OCI-LY3 (cell line): Measurements from ENCODE around the gene KIT.

ENCODE experiments used
- H2AFZ ChIP-seq: fragments of 200-600, 300-600 bp; shearing (Covaris generic); 2 replicates; pipeline ENCODE4 v1.6.0; 2014; ENCODE audit warnings: antibody characterized with exemption, low read depth, low read length
- H3K27ac ChIP-seq: fragments of 200-600, 300-600 bp; sonication (generic); 2 replicates; pipeline ENCODE4 v1.5.1; 2014; ENCODE audit warnings: mild to moderate bottlenecking, low read length, moderate library complexity, mixed read lengths
- H3K27me3 ChIP-seq: fragments of 200-600, 300-600 bp; sonication (generic); 2 replicates; pipeline ENCODE4 v1.6.1; 2014; ENCODE audit warnings: low read depth, low read length, mixed read lengths
- H3K36me3 ChIP-seq: fragments of 200-600, 300-600 bp; sonication (generic); replicated peaks from 2 replicates; pipeline ENCODE3; 2014; ENCODE audit warnings: low read depth, low read length, mixed read lengths
- H3K4me1 ChIP-seq: fragments of 300-600, 200-600 bp; sonication (generic); 2 replicates; pipeline ENCODE4 v1.6.1; 2014; ENCODE audit warnings: low read length, mixed read lengths
- H3K4me2 ChIP-seq: fragments of 200-600, 300-600 bp; sonication (generic); 2 replicates; pipeline ENCODE4 v1.6.1; 2014; ENCODE audit warnings: low read length, mixed read lengths
- H3K4me3 ChIP-seq: fragments of 300-600, 200-600 bp; sonication (generic); 2 replicates; pipeline ENCODE4 v1.5.1; 2014; ENCODE audit warnings: antibody characterized with exemption, mild to moderate bottlenecking, low read length, moderate library complexity
- H3K79me2 ChIP-seq: fragments of 300-600, 200-600 bp; shearing (Covaris generic); 2 replicates; pipeline ENCODE4 v1.6.1; 2014; ENCODE audit warnings: mild to moderate bottlenecking, low read length, mixed read lengths
- H3K9ac ChIP-seq: fragments of 300-600, 200-600 bp; shearing (Covaris generic); 2 replicates; pipeline ENCODE4 v1.6.0; 2014; ENCODE audit warnings: mild to moderate bottlenecking, low read length, moderate library complexity
- H3K9me3 ChIP-seq: fragments of 200-600, 300-600 bp; shearing (Covaris generic); 2 replicates; pipeline ENCODE4 v1.6.1; 2014; ENCODE audit warnings: low read length, mixed read lengths; ENCODE audit not compliant: insufficient read depth
- H4K20me1 ChIP-seq: fragments of 200-600, 300-600 bp; sonication (generic); 2 replicates; pipeline ENCODE4 v1.6.1; 2016; ENCODE audit warnings: low read length, mixed read lengths; ENCODE audit not compliant: insufficient read depth
- CTCF ChIP-seq: fragments of 200-600, 300-600 bp; sonication (generic); IDR thresholded peaks from 2 replicates; pipeline ENCODE4 v1.5.1; 2014; ENCODE audit warnings: antibody characterized with exemption, low read length, low read depth
- EZH2phosphoT487 ChIP-seq: fragments of 200-600 bp; shearing (Covaris generic); IDR thresholded peaks from 2 replicates; pipeline ENCODE4 v1.6.1; 2018; ENCODE audit warnings: antibody characterized with exemption, mixed run types, low read depth

The KIT gene

GRCh38 chr4:54745031-54745770, 87.4 kb downstream of the KIT start:
- Histone ChIP-seq H3K79me2 (no peaks in the 10 kb centered on the region), H3K4me1 (peaks cover 6% of the 10 kb centered on the region; the same call in 1 of the 2 replicates)

GRCh38 chr4:54746218-54746617, 88.5 kb downstream of the KIT start:
- TF ChIP-seq EZH2phosphoT487 (no peak), CTCF (no peak)
- Histone ChIP-seq H3K4me3 (no peak overlapping the region), H3K36me3 (no peaks in the 10 kb centered on the region), H3K4me2 (no peak overlapping the region), H2AFZ (no peak overlapping the region), H3K27ac (no peak overlapping the region), H3K79me2 (no peaks in the 10 kb centered on the region), H3K9me3 (no peaks in the 10 kb centered on the region), H3K27me3 (no peaks in the 10 kb centered on the region), H3K4me1 (peaks cover 6% of the 10 kb centered on the region; the same call in 1 of the 2 replicates), H4K20me1 (no peaks in the 10 kb centered on the region), H3K9ac (no peak overlapping the region)

More at GRCh38 chr4:54745031-54745770, 87.4 kb downstream of the KIT start:
- H3K9ac ChIP-seq = no peak overlapping the region
- H2AFZ ChIP-seq = no peak overlapping the region
- H3K36me3 ChIP-seq = no peaks in the 10 kb centered on the region
- H4K20me1 ChIP-seq = no peaks in the 10 kb centered on the region
- no peaks in the 10 kb centered on the region for H3K9me3 ChIP-seq
- TF ChIP-seq CTCF = no peak
- no peak for TF ChIP-seq EZH2phosphoT487
- H3K27me3 ChIP-seq = no peaks in the 10 kb centered on the region
- no peak overlapping the region for H3K4me3 ChIP-seq
- H3K4me2 ChIP-seq = no peak overlapping the region
- no peak overlapping the region for H3K27ac ChIP-seq

- TF ChIP-seq EZH2phosphoT487 (no peak), CTCF (no peak)
- H3K9ac ChIP-seq = no peak overlapping the region
- H3K4me1 ChIP-seq = 0 out of 2 replicates have a peak, but pooled peaks cover 7% of the 10 kb centered on the region
- no peak overlapping the region for H2AFZ ChIP-seq
- no peaks in the 10 kb centered on the region for H3K27me3 ChIP-seq
- H4K20me1 ChIP-seq = no peaks in the 10 kb centered on the region
- no peaks in the 10 kb centered on the region for H3K9me3 ChIP-seq
- H3K4me3 ChIP-seq = no peak overlapping the region
- no peak overlapping the region for H3K27ac ChIP-seq
- no peaks in the 10 kb centered on the region for H3K36me3 ChIP-seq
- H3K79me2 ChIP-seq = no peaks in the 10 kb centered on the region
- no peak overlapping the region for H3K4me2 ChIP-seq
Measured at GRCh38 chr4:54750341-54750740, 92.6 kb downstream of the KIT start.

- Histone ChIP-seq H3K4me2 (no peak overlapping the region), H4K20me1 (no peaks in the 10 kb centered on the region), H3K4me3 (no peak overlapping the region), H3K27ac (no peak overlapping the region), H3K36me3 (no peaks in the 10 kb centered on the region), H3K4me1 (0 out of 2 replicates have a peak, but pooled peaks cover 7% of the 10 kb centered on the region), H3K9me3 (no peaks in the 10 kb centered on the region), H3K27me3 (no peaks in the 10 kb centered on the region), H3K9ac (no peak overlapping the region), H3K79me2 (no peaks in the 10 kb centered on the region), H2AFZ (no peak overlapping the region)
- TF ChIP-seq CTCF (no peak), EZH2phosphoT487 (no peak)
Measured at GRCh38 chr4:54754394-54754793, 96.6 kb downstream of the KIT start.
